GM21528 (cell line): Measurements from ENCODE around the gene GGCX.

ENCODE experiments used
- ATAC-seq: cut with Tn5 transposase; IDR thresholded peaks from one replicate; pipeline ENCODE4 v1.9.1; 2021; ENCODE audit warnings: mild to moderate bottlenecking, moderate library complexity; ENCODE audit not compliant: unreplicated experiment, low FRiP score

GGCX gene

DNA sequence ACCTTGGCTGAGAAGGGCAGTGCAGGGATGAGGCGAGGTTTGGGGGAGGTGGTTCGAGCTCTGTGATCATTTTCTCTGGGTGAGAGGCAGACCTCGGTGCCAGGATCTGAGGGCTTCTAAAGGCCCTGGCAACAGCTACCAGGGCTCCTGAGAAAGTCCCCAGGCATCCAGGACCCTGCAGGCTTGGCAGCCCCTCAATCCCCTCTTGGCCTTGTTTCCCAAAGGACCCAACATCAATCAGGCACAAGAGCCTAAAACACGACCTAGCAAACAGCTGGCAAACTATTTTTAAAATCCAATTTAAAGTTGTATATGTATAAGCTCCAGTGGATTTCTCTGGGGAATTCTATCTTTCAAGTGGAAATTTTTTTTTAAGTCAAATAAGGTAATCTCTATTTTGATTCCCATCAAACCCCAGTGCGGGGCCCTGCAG lies 37.4 kb downstream of the GGCX start:
- ATAC-seq: no peak

DNA sequence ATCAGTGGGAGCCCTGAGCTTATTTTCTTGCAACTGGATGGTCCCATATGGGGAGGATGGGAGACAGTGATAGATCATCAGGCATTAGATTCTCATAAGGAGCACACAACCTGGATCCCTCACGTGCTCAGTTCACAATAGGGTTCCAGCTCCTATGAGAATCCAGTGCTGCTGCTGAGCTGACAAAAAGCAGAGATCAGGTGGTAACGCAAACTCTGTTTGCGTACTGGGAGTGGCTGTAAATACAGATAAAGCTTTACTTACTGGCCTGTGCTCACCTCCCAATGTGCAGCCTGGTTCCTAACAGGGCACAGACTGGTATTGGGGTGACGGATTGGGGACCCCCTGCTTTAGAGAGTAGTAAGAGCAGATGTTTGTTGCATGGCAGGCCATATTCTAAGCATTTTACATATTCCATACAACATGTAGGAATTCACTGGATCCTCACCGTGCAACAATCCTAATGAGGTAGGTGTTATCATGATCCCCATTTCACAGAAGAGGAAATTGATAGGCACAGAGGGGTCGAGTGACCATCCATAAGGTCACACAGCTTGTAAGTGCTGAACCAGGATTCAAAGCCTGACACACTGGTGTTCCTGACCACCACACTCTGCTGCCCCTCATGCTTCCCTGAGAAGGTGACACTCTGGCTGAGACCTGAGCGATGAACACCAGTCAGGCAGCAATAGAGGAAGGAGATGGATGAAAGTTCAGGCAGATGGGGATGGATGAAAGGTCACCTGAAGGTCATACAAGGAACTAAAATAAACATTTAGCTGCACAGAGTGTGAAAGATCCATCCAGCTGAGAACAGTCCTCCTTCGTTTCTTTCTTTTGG lies 38.0 kb downstream of the GGCX start:
- ATAC-seq: no peak

DNA sequence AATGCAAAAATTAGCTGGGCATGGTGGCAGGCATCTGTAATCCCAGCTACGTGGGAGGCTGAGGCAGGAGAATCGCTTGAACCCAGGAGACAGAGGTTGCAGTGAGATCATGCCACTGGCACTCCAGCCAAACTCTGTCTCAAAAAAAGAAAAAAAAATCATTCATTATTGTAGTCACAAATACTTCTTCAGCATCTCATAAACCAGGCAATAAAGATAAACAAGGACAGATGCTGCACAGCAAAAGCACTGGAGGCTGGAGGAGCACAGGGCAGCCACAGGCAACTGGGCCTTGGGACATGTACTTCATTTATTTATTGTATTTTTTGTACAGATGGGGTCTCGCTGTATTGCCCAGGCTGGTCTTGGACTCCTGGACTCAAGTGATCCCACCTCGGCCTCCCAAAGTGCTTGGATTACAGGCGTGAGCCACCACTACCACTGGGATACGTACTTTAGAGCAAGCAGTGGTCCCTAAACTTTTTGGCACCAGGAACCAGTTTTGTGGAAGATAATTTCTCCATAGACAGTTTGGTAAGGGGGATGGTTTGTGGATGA lies 39.1 kb downstream of the GGCX start:
- ATAC-seq: no peak

DNA sequence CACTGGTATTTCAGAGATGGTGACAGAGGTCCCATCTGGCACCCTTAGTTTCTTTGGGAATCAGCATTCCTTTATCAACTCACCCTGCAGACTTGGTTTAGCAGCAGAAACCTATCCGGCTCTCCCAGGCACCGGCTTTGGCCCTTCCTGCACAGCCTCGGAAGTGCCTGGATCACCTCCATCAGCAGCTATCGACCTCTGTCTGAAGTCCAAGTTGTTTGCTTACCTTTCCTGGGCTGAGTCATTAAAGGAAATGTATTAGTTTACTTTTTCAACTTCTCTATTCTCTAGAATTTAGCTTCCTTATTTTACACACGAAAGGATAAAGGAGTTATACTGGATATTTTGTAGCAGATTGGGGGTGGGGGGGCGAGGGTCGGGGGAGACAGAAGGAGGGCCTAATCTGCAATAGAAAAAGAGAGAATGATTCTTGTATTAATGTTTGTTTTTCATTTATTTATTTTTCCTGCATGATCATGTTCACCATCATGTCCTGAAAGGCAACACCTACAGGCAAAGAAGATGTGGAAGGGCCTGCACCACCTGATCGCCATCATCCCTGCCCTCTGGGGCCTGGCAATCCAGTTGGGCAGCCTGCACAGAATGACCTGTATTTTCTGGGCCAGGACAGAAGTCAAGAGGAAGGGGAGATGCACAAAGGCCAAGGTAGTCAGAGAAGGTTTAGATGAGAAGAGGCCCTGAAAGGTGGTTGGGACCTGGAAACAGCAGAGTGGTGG lies 44.5 kb downstream of the GGCX start:
- no peak for ATAC-seq

DNA sequence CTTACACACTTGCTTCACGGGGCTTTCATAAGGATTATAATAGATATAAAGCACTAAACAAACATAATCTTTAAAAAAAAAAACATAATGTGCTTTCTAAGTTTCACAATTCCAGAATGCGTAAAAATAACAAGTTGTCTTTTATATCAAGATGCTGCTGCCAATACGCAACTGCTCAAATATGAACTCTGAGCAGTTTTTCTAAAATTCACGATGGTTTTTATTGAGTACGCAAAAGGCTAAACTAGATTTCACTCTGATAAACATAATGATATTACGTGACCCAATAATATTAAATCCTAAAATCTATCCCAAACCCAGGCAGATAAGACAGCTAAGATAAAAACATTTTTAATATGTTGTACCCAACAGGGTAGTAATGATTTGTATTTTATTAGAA lies 47.0 kb downstream of the GGCX start:
- no peak for ATAC-seq

DNA sequence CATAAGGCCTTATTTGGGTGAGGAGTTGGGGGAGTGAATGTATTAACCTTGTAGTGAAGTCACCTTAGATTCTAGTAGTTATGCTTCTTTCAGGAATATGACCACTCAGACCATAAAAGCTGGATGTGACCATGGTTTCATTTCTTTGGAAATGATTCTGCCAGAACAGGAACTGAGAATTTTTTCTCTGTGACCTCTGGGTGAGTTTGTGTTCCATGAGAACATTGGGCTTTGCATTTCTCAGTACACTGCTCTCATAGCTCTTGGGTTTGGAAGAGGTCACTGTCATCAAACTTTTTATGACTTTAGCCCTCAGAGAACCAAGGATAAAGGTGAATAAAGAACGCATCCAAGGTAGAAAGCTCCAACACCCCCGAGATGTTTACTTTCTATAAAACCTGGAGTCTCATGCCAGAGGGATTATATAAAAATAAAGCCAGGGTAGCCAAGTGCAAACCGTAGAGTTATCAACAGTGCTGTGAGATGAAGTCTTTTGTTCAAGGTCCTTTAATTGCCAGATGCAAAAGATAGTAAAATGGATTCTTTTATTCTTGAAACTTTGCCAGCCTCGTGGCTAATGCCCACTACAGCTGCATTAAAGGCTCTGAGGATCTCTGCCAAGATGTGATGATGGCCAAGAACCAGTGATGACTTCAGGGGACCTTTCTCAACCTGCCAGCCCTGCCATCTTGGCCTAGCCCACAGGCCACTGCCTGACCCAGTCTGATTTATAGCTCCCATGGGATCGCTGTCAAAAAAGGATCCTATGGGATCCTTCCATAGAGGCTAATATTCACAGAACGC lies 50.1 kb downstream of the GGCX start:
- ATAC-seq: no peak

DNA sequence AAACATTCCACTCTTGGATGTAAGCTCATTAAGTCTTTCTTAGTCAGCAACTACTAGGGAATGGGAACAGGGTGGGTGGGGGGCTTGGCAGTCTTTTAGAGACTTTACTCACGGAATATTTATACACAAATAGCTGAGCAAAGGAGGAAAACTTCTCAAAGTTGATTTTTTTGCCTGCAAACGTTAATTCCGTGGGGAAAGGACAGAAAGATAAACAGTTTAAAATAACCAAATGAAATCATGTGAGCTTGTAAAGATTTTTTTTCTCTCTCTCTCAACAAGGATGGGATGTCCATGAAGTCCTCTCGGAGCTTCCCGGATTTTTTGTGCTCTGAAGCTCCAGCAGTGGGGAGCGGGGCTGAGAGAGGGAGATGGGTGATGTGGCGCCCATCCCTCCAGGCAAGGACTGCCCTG lies 54.5 kb downstream of the GGCX start:
- no peak for ATAC-seq

DNA sequence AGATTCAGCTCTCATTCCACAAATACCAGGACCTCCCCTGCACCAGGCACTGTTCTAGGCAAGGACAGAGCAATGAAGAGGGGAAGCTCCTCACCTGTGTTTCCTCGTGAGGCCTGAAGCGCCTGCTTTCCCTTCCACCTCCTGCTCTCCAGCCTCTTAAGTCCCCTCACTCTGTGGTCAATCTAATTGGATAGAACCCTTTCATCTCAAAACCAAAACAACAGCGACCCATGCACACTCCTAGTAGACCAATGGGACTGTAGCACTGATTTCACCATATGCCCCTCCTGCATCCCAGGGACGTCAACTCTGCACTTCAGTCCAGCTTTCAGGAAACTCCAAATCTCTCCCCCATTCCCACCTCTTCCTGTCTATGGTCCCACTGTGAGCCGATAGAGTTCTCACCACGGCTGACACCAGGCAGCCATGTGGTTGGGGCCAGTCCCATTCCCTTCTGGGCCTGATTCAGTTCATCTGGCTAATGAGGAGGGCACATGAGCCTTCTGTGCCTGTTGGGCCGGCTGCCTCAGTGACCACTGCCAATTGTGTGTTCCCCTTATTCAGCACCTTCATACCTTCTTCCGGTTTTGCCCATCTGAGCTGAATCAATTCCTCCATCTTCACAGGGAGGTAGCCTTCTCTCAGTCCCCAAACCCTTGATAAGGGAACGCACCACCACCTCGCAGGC lies 55.6 kb downstream of the GGCX start:
- no peak for ATAC-seq

DNA sequence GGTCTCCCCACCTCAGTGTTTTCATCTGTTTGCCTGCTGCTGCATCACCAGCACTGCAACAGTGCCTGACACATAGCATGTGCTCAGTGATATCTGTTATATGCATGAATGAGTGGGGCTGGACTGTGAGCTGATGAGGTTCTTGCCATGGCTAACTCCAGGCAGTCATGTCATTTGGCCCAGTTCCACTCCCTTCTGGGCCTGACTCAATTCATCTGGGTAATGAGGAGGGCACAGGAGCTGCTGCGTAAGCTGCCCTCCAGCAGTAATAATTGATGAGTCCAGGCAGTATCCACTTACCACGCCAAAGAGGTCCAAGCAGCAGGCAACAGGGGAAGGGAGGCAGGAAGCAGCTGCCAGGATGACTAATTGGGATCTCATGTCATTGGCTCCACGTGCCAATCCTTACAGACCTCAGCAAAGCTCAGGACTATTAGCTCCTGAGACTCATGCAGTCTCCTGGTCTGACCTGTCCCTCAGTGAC lies 56.5 kb downstream of the GGCX start:
- no peak for ATAC-seq

DNA sequence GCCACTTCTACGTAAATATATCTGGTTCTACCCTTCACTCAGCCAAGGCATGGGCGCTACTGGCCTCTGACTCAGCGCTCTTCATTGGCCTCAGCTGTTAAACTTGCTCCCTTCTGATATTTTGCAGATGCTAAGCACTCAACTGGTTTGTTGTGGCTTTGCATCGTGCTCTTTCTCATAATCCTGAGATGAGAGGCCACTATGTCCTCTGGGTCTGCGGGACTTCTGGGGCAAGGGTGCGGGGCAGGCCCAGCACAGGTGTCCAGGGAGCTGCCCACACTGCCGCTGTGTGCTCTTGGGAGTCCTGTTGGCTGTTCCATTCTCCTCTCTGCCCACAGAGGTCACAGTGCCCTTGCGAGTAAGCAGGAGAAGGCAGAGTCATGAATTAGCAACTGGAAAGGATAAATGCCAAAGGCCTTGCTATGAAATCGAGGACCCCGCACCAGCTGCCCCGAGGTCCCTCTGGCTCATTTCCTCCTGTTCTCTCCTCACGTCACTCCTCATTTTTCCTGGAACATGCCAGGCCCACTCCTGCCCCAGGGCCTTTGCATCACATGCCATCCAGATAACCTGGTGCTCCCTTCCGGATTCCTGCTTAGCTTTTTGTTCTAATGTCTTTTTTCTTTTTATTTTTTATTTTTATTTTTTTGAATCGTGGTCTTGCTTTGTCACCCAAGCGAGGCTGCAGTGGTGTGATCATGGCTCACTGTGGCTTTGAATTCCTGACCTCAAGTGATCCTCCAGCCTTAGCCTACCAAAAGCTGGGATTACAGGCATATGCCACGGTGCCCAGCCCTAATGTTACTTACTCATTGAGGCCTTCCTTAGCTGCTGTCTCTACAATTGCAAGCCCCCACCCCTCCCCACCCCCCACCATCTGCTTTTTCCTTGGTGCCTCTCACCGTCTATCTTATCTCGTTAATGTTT lies 57.2 kb downstream of the GGCX start:
- no peak for ATAC-seq

DNA sequence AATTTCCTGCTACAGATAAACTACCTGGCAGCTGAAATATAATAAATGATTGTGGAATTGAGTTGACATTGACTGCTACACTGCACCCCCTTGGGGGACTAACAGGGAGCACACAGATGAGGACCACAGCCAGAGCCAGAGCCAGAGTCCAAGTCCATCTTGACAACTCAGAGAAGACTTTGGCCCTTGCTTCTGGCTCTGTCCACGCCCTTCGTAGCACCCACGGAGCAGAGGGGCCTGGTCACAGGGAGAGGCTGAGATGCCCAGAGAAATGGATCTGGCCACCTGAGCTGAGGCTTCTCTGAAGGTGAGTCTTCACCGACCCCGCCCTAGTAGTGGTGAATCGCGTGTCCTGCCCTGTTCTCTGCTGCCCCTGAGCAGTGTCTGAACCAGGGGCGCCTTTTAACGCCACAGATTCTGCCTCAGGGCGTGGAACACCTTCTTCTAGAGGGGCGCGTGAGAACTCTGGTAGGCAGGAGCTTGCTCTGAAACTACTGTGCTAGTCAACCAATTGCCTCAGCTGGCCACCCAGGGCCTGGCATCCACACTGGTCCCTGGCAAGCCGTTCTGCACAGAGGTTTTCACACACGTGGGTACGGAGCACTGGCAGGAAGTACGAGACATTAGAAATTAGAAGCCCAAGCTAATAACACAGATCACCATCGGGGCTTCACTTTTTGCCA lies 58.0 kb downstream of the GGCX start:
- no peak for ATAC-seq

DNA sequence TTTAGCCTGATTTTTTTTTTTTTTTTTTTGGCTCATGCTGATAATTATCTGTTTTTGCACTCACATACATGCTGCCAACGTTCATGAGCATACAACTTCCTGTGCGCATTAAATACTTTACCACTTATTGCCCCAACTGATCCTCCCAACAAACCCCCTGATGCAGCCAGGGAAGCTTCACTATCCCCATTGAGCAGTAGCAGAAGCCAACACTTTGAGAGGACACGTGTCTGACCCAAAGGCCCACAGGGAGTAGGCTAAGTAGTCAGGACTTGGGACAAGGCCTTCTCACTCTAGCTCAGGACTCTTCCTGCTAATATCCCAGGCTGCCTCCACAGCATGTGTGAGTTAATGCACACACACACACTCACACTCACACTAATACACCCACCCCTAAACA lies 58.6 kb downstream of the GGCX start:
- no peak for ATAC-seq

DNA sequence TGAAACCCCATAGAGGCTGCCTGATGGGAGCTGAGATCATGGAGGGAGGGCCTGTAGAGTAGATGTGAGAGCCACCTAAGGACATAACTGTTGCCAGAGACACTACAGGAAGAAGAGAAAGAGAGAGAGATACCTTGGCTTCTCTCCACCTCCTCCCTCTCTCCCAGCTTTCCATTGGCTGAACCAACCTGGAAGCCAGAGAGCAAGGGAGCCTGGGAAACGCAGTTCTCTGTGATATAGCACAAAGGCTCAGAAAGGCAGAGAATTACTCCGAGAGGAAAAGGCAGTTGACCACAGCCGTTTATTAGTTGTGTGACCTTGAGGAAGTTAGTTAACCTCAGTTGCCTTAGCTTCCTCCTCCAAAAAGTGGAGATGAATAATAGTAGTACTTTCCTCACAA lies 60.0 kb downstream of the GGCX start:
- ATAC-seq: no peak

DNA sequence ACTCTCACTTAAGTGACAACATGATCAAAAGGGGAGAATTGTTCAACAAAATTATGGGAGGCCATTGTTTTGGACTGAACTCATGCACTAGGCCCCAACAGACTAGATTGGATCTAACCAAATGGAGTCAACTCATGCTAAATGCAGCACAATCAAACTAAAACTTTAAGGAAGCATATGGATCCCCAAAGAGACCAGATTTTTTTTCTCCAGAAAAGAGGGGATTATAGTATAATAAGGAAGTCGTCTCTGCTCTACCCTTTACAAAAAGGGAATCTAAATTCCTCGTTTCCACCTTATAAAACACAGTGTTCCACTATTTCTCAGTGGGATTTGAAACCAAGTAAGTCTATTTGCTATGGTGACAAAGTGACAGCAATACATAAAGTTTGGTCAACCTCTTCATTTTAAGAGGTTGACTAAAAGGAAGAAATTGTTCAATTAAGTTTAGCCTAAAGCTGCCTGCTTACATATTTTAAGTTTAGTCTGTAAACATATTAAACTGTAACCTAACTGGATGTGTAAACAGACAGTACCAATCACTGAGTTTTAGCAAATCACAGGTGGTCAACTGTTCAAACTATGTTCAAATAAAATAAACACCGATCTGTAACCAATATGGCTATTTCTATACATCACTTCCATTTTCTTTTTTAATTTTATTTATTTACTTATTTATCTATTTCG lies 63.2 kb downstream of the GGCX start:
- no peak for ATAC-seq

DNA sequence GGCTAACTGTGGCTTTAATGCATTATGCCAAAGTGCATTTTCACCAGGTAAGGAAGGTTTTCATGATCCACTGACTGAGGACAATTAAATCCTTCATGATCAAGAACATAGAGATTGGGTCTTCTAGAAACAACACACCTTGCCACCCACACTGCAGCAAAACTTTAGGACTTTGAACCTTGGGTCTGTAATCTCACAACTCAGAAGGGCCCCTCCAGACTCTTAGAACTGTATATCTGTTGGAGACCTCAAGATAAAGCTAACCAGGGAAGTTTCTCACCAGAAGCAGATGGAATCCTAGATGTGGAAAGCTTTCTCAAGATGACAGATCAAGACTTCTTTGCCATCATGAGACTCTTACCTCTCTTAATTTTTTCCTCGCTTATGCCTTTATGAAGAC lies 64.9 kb downstream of the GGCX start:
- no peak for ATAC-seq
